Loucy (cell line): ENCODE results near the gene SNAP91.
A peak's percentile ranks its signal among the peaks of the same experiment; 100 is the strongest.
"Not testable (repeated sequence)": the region's sequence is repeated elsewhere in the genome, so short reads cannot be mapped to it uniquely, and the experiment has no call there.

Experiments used
- H2AFZ ChIP-seq: fragments of 200-600 bp; sonication (generic); 2 replicates; pipeline ENCODE4 v1.6.0; 2016; ENCODE audit warnings: antibody characterized with exemption, mild to moderate bottlenecking, low read length, moderate library complexity
- H3F3A ChIP-seq: fragments of 200-600 bp; 2 replicates; pipeline ENCODE4 v1.6.0; 2016; ENCODE audit warnings: antibody characterized with exemption, low read depth, mild to moderate bottlenecking
- H3K27me3 ChIP-seq: fragments of 200-600 bp; sonication (generic); 2 replicates; pipeline ENCODE4 v1.6.1; 2014; ENCODE audit warnings: low read length, mild to moderate bottlenecking; ENCODE audit not compliant: insufficient read depth, poor library complexity, severe bottlenecking
- H3K36me3 ChIP-seq: fragments of 200-600 bp; sonication (generic); 2 replicates; pipeline ENCODE4 v1.6.1; 2016; ENCODE audit warnings: low read length; ENCODE audit not compliant: insufficient read depth
- H3K4me1 ChIP-seq: fragments of 200-600 bp; sonication (generic); 2 replicates; pipeline ENCODE4 v1.5.1; 2014; ENCODE audit warnings: low read length, mild to moderate bottlenecking; ENCODE audit not compliant: insufficient read depth, poor library complexity, severe bottlenecking
- H3K4me2 ChIP-seq: fragments of 200-600 bp; sonication (generic); 2 replicates; pipeline ENCODE4 v1.6.0; 2014; ENCODE audit warnings: antibody characterized with exemption, low read length, low read depth, mild to moderate bottlenecking; ENCODE audit not compliant: poor library complexity, severe bottlenecking
- H3K4me3 ChIP-seq: fragments of 200-600 bp; sonication (generic); 2 replicates; pipeline ENCODE4 v1.5.1; 2014; ENCODE audit warnings: low read length, mild to moderate bottlenecking, mixed read lengths; ENCODE audit not compliant: poor library complexity, severe bottlenecking
- H3K79me2 ChIP-seq: fragments of 200-600 bp; sonication (generic); 2 replicates; pipeline ENCODE4 v1.6.1; 2014; ENCODE audit warnings: low read length; ENCODE audit not compliant: insufficient read depth
- H3K9ac ChIP-seq: fragments of 200-600 bp; sonication (generic); 2 replicates; pipeline ENCODE4 v1.6.0; 2014; ENCODE audit warnings: mild to moderate bottlenecking, low read depth, low read length, moderate library complexity; ENCODE audit not compliant: poor library complexity, severe bottlenecking
- H3K9me2 ChIP-seq: fragments of 200-600 bp; sonication (generic); replicated peaks from 2 replicates; pipeline ENCODE4 v1.6.1; 2016; ENCODE audit warnings: low read depth, low read length, mixed read lengths
- H3K9me3 ChIP-seq: fragments of 200-600 bp; sonication (generic); 2 replicates; pipeline ENCODE4 v1.6.1; 2014; ENCODE audit warnings: mild to moderate bottlenecking, antibody characterized with exemption, low read length, low read depth; ENCODE audit not compliant: insufficient read depth
- H4K20me1 ChIP-seq: fragments of 200-600 bp; sonication (generic); 2 replicates; pipeline ENCODE4 v1.6.0; 2014; ENCODE audit warnings: antibody characterized with exemption, low read length, mild to moderate bottlenecking; ENCODE audit not compliant: insufficient read depth, poor library complexity, severe bottlenecking
- EZH2phosphoT487 ChIP-seq: fragments of 200-600 bp; IDR thresholded peaks from 2 replicates; pipeline ENCODE4 v1.6.1; 2018; ENCODE audit warnings: antibody characterized with exemption, mild to moderate bottlenecking, moderate library complexity, borderline replicate concordance
- TF ChIP-seq, protein P1 (sequence below): fragments of 200-600 bp; sonication (generic); conservative IDR thresholded peaks from 2 replicates; pipeline ENCODE4 v1.5.1; 2014; ENCODE audit warnings: mild to moderate bottlenecking, antibody characterized with exemption, low read length

The SNAP91 gene

DNA sequence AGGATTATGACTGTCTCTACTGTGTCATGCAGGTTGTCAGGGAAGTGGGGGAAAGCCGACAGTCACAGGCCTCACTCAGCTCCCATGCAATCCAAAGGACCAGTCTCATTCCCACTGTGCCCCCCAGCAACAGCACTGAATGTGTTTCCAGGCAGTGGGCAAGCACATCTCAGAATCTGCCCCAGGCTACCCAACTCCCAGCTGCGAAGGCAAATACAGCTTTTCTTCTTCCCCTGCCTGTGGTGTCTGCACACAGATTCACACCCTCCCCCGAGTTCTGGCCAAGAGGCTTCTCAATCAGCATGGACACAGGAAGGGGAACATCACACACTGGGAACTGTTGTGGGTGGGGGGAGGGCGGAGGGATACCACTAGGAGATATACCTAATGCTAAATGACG, 75.3 kb downstream of the SNAP91 start:
- Histone ChIP-seq H3K4me1 (no peaks in the 10 kb centered on the region), H3F3A (no peaks in the 10 kb centered on the region), H3K9me3 (no peaks in the 10 kb centered on the region), H3K79me2 (no peaks in the 10 kb centered on the region), H3K27me3 (no peaks in the 10 kb centered on the region), H3K9me2 (no peaks in the 10 kb centered on the region), H3K9ac (no peak overlapping the region), H3K4me2 (no peak overlapping the region), H2AFZ (no peak overlapping the region), H4K20me1 (no peaks in the 10 kb centered on the region), H3K4me3 (no peak overlapping the region), H3K36me3 (no peaks in the 10 kb centered on the region)
- TF ChIP-seq, protein P1, sequence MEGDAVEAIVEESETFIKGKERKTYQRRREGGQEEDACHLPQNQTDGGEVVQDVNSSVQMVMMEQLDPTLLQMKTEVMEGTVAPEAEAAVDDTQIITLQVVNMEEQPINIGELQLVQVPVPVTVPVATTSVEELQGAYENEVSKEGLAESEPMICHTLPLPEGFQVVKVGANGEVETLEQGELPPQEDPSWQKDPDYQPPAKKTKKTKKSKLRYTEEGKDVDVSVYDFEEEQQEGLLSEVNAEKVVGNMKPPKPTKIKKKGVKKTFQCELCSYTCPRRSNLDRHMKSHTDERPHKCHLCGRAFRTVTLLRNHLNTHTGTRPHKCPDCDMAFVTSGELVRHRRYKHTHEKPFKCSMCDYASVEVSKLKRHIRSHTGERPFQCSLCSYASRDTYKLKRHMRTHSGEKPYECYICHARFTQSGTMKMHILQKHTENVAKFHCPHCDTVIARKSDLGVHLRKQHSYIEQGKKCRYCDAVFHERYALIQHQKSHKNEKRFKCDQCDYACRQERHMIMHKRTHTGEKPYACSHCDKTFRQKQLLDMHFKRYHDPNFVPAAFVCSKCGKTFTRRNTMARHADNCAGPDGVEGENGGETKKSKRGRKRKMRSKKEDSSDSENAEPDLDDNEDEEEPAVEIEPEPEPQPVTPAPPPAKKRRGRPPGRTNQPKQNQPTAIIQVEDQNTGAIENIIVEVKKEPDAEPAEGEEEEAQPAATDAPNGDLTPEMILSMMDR = no peak
- TF ChIP-seq EZH2phosphoT487 = no peak

DNA sequence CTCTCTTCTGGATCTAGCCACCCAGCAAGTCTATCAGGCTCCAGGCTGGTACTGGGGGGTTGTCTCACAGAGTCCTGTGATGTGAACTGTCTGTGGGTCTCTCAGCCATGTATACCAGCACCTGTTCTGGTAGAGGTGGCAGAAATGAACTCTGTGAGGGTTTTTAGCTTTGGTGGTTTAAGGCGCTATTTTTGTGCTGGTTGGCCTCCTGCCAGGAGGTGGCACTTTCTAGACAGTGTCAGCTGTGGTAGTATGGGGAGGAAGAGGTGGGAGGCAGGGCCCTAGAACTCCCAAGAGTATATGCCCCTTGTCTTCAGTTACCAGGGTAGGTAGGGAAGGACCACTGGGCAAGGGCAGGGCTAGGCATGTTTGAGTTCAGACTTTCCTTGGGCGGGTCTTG, 75.8 kb downstream of the SNAP91 start:
- Histone ChIP-seq H3K9ac (no peak overlapping the region), H3K4me2 (no peak overlapping the region), H2AFZ (no peak overlapping the region), H3K27me3 (no peaks in the 10 kb centered on the region), H3K9me3 (no peaks in the 10 kb centered on the region), H3K79me2 (no peaks in the 10 kb centered on the region), H3K4me1 (no peaks in the 10 kb centered on the region), H3K4me3 (no peak overlapping the region), H3K9me2 (no peaks in the 10 kb centered on the region), H3F3A (no peaks in the 10 kb centered on the region), H4K20me1 (no peaks in the 10 kb centered on the region), H3K36me3 (no peaks in the 10 kb centered on the region)
- TF ChIP-seq EZH2phosphoT487 = no peak
- TF ChIP-seq, protein P1 = peak; percentile 18; the same call in 1 of the 2 replicates

DNA sequence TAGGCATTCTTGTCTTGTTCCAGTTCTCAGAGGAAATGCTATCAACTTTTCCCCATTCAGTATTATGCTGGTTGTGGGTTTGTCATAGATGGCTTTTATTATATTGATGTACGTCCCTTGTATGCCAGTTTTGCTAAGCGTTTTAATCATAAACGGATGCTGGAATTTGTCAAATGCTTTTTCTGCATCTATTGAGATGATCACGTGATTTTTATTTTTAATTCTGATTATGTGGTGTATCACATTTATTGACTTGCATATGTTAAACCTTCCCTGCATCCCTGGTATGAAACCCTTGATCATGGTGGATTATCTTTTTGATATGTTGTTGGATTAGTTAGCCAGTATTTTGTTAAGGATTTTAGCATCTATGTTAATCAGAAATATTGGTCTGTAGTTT, 79.0 kb downstream of the SNAP91 start:
- not testable (repeated sequence) for H3K9ac ChIP-seq, H3K9me2 ChIP-seq, H2AFZ ChIP-seq, H3K79me2 ChIP-seq, H3K27me3 ChIP-seq, H3F3A ChIP-seq, H3K4me1 ChIP-seq, H3K4me3 ChIP-seq, H3K9me3 ChIP-seq, H3K36me3 ChIP-seq, H4K20me1 ChIP-seq, H3K4me2 ChIP-seq
